Neutrophil (primary cell): ENCODE data around the gene KNDC1.
A peak's percentile ranks its signal among the peaks of the same experiment; 100 is the strongest.
"Not testable (repeated sequence)": the region's sequence is repeated elsewhere in the genome, so short reads cannot be mapped to it uniquely, and the experiment has no call there.

ENCODE experiments used
- H3K27ac ChIP-seq: fragments of 200-600 bp; sonication (generic); 2 replicates; pipeline ENCODE4 v1.5.1; 2016; ENCODE audit warnings: mild to moderate bottlenecking, moderate library complexity
- H3K27me3 ChIP-seq: fragments of 200-600 bp; sonication (generic); 2 replicates; pipeline ENCODE4 v1.6.0; 2016; ENCODE audit warnings: mild to moderate bottlenecking
- H3K36me3 ChIP-seq: fragments of 200-600 bp; sonication (generic); 2 replicates; pipeline ENCODE4 v1.5.1; 2017
- H3K4me1 ChIP-seq, 2 experiments: fragments of 200-600 bp in 1 of 2; sonication (generic) in 1 of 2; 1 replicate in 1 of 2; 2 replicates in 1 of 2; pipeline versions ENCODE4 v1.5.1 to v1.6.1; 2013 to 2016; ENCODE audit warnings: low read depth in 1 of 2, low read length in 1 of 2, mild to moderate bottlenecking in 1 of 2, moderate library complexity in 1 of 2; ENCODE audit not compliant: control insufficient read depth in 1 of 2, insufficient read depth in 1 of 2
- H3K4me3 ChIP-seq, 2 experiments: fragments of 200-600 bp in 1 of 2; sonication (generic) in 1 of 2; 1 replicate in 1 of 2; 2 replicates in 1 of 2; pipeline ENCODE4 v1.5.1; 2013 to 2016; ENCODE audit warnings: low read depth in 1 of 2, low read length in 1 of 2, mild to moderate bottlenecking in 1 of 2, moderate library complexity in 1 of 2
- H3K9me3 ChIP-seq: fragments of 200-600 bp; sonication (generic); 2 replicates; pipeline ENCODE4 v1.5.1; 2016
- TF ChIP-seq, protein P1 (sequence below): fragments of 200-600 bp; sonication (generic); IDR thresholded peaks from 2 replicates; pipeline ENCODE4 v1.5.1; 2016; ENCODE audit warnings: antibody characterized with exemption

Gene KNDC1

DNA sequence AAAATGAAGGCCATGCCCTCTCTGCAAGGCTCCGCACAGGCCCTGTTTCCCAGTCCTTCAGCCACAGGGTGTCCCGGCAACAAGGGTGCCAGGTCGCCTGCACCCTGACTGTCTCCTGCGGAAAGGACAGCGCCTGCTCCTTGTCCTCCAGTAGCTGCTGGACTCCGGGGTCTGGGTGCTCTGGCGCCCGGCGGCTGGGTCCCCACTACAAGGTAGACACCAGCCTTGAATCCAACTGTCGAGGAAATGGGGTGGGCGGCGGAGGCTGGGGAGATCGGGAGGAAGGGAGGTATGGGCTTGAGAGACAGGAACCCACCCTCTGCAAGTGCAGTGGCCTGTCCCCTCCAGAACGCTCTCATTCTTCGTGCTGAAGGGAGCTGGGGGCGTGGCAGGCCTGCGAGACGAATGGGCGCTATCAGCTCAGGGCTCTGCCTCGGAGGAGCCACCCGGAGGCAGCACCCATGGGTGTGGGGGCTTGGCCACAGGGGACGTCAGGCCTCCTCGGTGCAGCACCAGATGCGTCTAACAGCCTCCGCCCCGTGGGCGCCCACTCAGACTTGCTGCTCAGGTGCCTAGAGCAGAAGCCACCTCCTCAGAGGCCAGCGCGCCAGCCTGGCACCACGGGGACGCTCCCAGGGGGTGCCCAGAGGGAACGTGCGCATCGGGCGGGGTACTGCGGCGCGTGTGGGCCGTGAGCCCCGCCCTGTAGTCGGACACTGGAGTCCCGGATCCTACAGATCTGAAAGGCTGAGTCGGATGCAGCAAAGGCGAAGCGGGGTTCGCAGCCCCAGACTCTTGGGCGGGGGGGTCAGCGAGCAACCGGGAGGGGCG is 101.1 kb downstream of the KNDC1 start:
- Histone ChIP-seq H3K4me1 (peaks cover 84 to 86% of the 10 kb centered on the region in 2 experiments), H3K4me3 (peak overlapping the region; percentile 72 to 73), H3K27ac (peak overlapping the region; percentile 93), H3K36me3 (peaks cover 41% of the 10 kb centered on the region), H3K27me3 (peaks cover 15% of the 10 kb centered on the region), H3K9me3 (no peaks in the 10 kb centered on the region)
- TF ChIP-seq, protein P1, sequence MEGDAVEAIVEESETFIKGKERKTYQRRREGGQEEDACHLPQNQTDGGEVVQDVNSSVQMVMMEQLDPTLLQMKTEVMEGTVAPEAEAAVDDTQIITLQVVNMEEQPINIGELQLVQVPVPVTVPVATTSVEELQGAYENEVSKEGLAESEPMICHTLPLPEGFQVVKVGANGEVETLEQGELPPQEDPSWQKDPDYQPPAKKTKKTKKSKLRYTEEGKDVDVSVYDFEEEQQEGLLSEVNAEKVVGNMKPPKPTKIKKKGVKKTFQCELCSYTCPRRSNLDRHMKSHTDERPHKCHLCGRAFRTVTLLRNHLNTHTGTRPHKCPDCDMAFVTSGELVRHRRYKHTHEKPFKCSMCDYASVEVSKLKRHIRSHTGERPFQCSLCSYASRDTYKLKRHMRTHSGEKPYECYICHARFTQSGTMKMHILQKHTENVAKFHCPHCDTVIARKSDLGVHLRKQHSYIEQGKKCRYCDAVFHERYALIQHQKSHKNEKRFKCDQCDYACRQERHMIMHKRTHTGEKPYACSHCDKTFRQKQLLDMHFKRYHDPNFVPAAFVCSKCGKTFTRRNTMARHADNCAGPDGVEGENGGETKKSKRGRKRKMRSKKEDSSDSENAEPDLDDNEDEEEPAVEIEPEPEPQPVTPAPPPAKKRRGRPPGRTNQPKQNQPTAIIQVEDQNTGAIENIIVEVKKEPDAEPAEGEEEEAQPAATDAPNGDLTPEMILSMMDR: no peak

GRCh38 chr10:133261726-133262325 is 101.8 kb downstream of the KNDC1 start:
- no peaks in the 10 kb centered on the region for H3K9me3 ChIP-seq
- H3K4me3 ChIP-seq: peak overlapping the region; percentile 72 to 73
- H3K27me3 ChIP-seq: peaks cover 7% of the 10 kb centered on the region
- H3K36me3 ChIP-seq: peaks cover 48% of the 10 kb centered on the region
- peak overlapping the region; percentile 93 for H3K27ac ChIP-seq
- H3K4me1 ChIP-seq: peaks cover 84 to 88% of the 10 kb centered on the region in 2 experiments
- TF ChIP-seq, protein P1: no peak

GRCh38 chr10:133262696-133263095 is 102.7 kb downstream of the KNDC1 start:
- H3K27ac ChIP-seq: peak overlapping the region; percentile 93
- TF ChIP-seq, protein P1: no peak
- H3K27me3 ChIP-seq: peaks cover 6% of the 10 kb centered on the region
- no peaks in the 10 kb centered on the region for H3K9me3 ChIP-seq
- H3K4me3 ChIP-seq: peak overlapping the region; percentile 42 to 50
- peaks cover 57% of the 10 kb centered on the region for H3K36me3 ChIP-seq
- H3K4me1 ChIP-seq: peaks cover 75 to 84% of the 10 kb centered on the region in 2 experiments

DNA sequence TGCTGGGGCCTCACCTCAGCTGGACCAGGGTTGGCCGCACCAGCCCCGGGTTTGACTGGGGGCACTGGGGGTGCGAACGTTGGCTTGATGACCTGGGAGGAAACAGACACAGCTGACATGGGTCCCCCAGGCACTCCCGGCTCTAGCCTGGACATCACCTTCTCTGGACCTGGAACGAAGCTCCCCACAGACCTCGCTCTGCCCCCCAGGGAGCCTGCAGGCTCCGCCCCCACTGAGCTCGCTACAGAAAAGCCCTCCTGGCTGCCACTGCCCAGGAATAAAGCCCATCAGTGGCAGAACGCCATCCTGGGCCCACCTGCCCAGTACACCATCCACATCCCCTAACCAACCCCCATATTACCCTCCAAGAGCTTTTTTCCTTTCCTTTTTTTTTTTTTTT is 103.7 kb downstream of the KNDC1 start:
- Histone ChIP-seq H3K4me3 (no peak overlapping the region), H3K27ac (peak overlapping the region; percentile 93), H3K36me3 (peaks cover 67% of the 10 kb centered on the region), H3K9me3 (no peaks in the 10 kb centered on the region), H3K4me1 (peaks cover 65 to 74% of the 10 kb centered on the region in 2 experiments), H3K27me3 (peaks cover 6% of the 10 kb centered on the region)
- TF ChIP-seq, protein P1: no peak

GRCh38 chr10:133264461-133264860 is 104.4 kb downstream of the KNDC1 start:
- TF ChIP-seq, protein P1: no peak
- Histone ChIP-seq H3K9me3 (no peaks in the 10 kb centered on the region), H3K36me3 (peaks cover 75% of the 10 kb centered on the region), H3K27ac (peak overlapping the region; percentile 69), H3K4me1 (peaks cover 57 to 66% of the 10 kb centered on the region in 2 experiments), H3K4me3 (no peak overlapping the region), H3K27me3 (peaks cover 6% of the 10 kb centered on the region)

DNA sequence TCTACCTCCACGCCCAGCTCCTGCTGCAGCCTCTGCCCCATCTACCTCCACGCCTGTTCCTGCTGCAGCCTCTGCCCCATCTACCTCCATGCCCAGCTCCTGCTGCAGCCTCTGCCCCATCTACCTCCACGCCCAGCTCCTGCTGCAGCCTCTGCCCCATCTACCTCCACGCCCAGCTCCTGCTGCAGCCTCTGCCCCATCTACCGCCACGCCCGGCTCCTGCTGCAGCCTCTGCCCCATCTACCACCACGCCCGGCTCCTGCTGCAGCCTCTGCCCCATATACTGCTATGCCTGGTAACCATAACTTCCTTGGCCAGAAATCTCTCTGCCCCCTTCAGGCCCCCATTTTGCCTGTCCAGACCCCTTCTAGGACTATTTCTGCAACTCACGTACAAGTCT is 105.0 kb downstream of the KNDC1 start:
- H3K4me1 ChIP-seq: peaks cover 51 to 60% of the 10 kb centered on the region in 2 experiments
- H3K27me3 ChIP-seq, H3K4me3 ChIP-seq, H3K9me3 ChIP-seq: not testable (repeated sequence)
- H3K27ac ChIP-seq: peak overlapping the region; percentile 29
- peaks cover 81% of the 10 kb centered on the region for H3K36me3 ChIP-seq
